ENCODE results near the gene BOC. TPM values are rescaled to one million over a fixed set of nuclear protein-coding genes. Genes with fewer than 3 reads are reported as not detected.

BOC gene
- total RNA-seq, 1 donor from 2014 or later, result 20.2 TPM

GRCh38 chr3:113269661-113270060, 58.3 kb downstream of the BOC start:
- H4K20me1 ChIP-seq (ENCODE audit: insufficient read depth, low read length), result no peaks in the 10 kb centered on the region
- peak overlapping the region; percentile 41 for H3K27ac Mint-ChIP-seq (ENCODE audit: unreplicated experiment)
- peaks cover 4% of the 10 kb centered on the region for H3K27me3 Mint-ChIP-seq (ENCODE audit: low read depth, unreplicated experiment)
- DNase-seq (ENCODE audit: low read depth) (no peak), FAIRE-seq (no peak)
- no peaks in the 10 kb centered on the region for H3K9me3 ChIP-seq (ENCODE audit: insufficient read depth, low read depth, low read length)
- no peak overlapping the region for H2AFZ ChIP-seq (ENCODE audit: low read depth, low read length)
- no peaks in the 10 kb centered on the region for H3K79me2 ChIP-seq (ENCODE audit: insufficient read depth, low read length)
- H3K4me3 ChIP-seq (ENCODE audit: insufficient read depth, low read depth, low read length), result no peak overlapping the region
- H3K27me3 ChIP-seq (ENCODE audit: insufficient read depth, low read length), result no peaks in the 10 kb centered on the region
- H3K9ac ChIP-seq (ENCODE audit: low read length), result no peak overlapping the region
- H3K27ac ChIP-seq (ENCODE audit: low read depth, low read length), result no peak overlapping the region
- H3K4me2 ChIP-seq (ENCODE audit: low read length), result no peak overlapping the region
- H3K36me3 Mint-ChIP-seq (ENCODE audit: low read depth, unreplicated experiment), result peaks cover 15% of the 10 kb centered on the region
- H3K9me3 Mint-ChIP-seq (ENCODE audit: unreplicated experiment), result no peaks in the 10 kb centered on the region
- TF ChIP-seq, protein P1, sequence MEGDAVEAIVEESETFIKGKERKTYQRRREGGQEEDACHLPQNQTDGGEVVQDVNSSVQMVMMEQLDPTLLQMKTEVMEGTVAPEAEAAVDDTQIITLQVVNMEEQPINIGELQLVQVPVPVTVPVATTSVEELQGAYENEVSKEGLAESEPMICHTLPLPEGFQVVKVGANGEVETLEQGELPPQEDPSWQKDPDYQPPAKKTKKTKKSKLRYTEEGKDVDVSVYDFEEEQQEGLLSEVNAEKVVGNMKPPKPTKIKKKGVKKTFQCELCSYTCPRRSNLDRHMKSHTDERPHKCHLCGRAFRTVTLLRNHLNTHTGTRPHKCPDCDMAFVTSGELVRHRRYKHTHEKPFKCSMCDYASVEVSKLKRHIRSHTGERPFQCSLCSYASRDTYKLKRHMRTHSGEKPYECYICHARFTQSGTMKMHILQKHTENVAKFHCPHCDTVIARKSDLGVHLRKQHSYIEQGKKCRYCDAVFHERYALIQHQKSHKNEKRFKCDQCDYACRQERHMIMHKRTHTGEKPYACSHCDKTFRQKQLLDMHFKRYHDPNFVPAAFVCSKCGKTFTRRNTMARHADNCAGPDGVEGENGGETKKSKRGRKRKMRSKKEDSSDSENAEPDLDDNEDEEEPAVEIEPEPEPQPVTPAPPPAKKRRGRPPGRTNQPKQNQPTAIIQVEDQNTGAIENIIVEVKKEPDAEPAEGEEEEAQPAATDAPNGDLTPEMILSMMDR (IDR thresholded peaks at IDR 0.05; ENCODE audit: insufficient read depth, low read depth, low read length), result no peak
- TF ChIP-seq EZH2 (IDR thresholded peaks at IDR 0.05; ENCODE audit: insufficient read depth, low read length), result no peak
- H3K4me1 Mint-ChIP-seq (ENCODE audit: low read depth, unreplicated experiment), result peaks cover 4% of the 10 kb centered on the region
- no peak overlapping the region for H3K4me3 Mint-ChIP-seq (ENCODE audit: unreplicated experiment)
- H3K36me3 ChIP-seq (ENCODE audit: insufficient read depth, low read length), result peaks cover 2% of the 10 kb centered on the region
- no peaks in the 10 kb centered on the region for H3K4me1 ChIP-seq (ENCODE audit: insufficient read depth, low read length)

- no peak for FAIRE-seq
- H3K27ac Mint-ChIP-seq (ENCODE audit: unreplicated experiment), result peak overlapping the region; percentile 41
These were observed 58.7 kb downstream of the BOC start for GRCh38 chr3:113270068-113270467.

GRCh38 chr3:113270786-113271185, 59.4 kb downstream of the BOC start:
- H3K36me3 ChIP-seq (ENCODE audit: insufficient read depth, low read length), result peaks cover 2% of the 10 kb centered on the region
- no peak overlapping the region for H3K4me3 ChIP-seq (ENCODE audit: insufficient read depth, low read depth, low read length)
- H2AFZ ChIP-seq (ENCODE audit: low read depth, low read length), result no peak overlapping the region
- H3K4me3 Mint-ChIP-seq (ENCODE audit: unreplicated experiment), result no peak overlapping the region
- FAIRE-seq (no peak), DNase-seq (ENCODE audit: low read depth) (no peak)
- peaks cover 4% of the 10 kb centered on the region for H3K4me1 ChIP-seq (ENCODE audit: insufficient read depth, low read length)
- peaks cover 15% of the 10 kb centered on the region for H3K36me3 Mint-ChIP-seq (ENCODE audit: low read depth, unreplicated experiment)
- no peaks in the 10 kb centered on the region for H3K79me2 ChIP-seq (ENCODE audit: insufficient read depth, low read length)
- H3K4me1 Mint-ChIP-seq (ENCODE audit: low read depth, unreplicated experiment), result peaks cover 5% of the 10 kb centered on the region
- H3K9me3 Mint-ChIP-seq (ENCODE audit: unreplicated experiment), result no peaks in the 10 kb centered on the region
- no peaks in the 10 kb centered on the region for H3K27me3 ChIP-seq (ENCODE audit: insufficient read depth, low read length)
- no peak overlapping the region for H3K4me2 ChIP-seq (ENCODE audit: low read length)
- no peaks in the 10 kb centered on the region for H3K9me3 ChIP-seq (ENCODE audit: insufficient read depth, low read depth, low read length)
- peaks cover 4% of the 10 kb centered on the region for H3K27me3 Mint-ChIP-seq (ENCODE audit: low read depth, unreplicated experiment)
- TF ChIP-seq, protein P1 (IDR thresholded peaks at IDR 0.05; ENCODE audit: insufficient read depth, low read depth, low read length), result no peak
- TF ChIP-seq EZH2 (IDR thresholded peaks at IDR 0.05; ENCODE audit: insufficient read depth, low read length), result no peak
- no peak overlapping the region for H3K27ac Mint-ChIP-seq (ENCODE audit: unreplicated experiment)
- no peak overlapping the region for H3K9ac ChIP-seq (ENCODE audit: low read length)
- no peaks in the 10 kb centered on the region for H4K20me1 ChIP-seq (ENCODE audit: insufficient read depth, low read length)
- H3K27ac ChIP-seq (ENCODE audit: low read depth, low read length), result no peak overlapping the region

More at GRCh38 chr3:113270068-113270467, 58.7 kb downstream of the BOC start:
- no peak overlapping the region for H3K4me2 ChIP-seq (ENCODE audit: low read length)
- Mint-ChIP-seq H3K9me3 (ENCODE audit: unreplicated experiment) (no peaks in the 10 kb centered on the region), H3K4me1 (ENCODE audit: low read depth, unreplicated experiment) (peaks cover 4% of the 10 kb centered on the region), H3K36me3 (ENCODE audit: low read depth, unreplicated experiment) (peaks cover 15% of the 10 kb centered on the region), H3K4me3 (ENCODE audit: unreplicated experiment) (no peak overlapping the region), H3K27me3 (ENCODE audit: low read depth, unreplicated experiment) (peaks cover 4% of the 10 kb centered on the region)
- no peak for TF ChIP-seq EZH2 (IDR thresholded peaks at IDR 0.05; ENCODE audit: insufficient read depth, low read length)
- TF ChIP-seq, protein P1 (IDR thresholded peaks at IDR 0.05; ENCODE audit: insufficient read depth, low read depth, low read length), result no peak
- no peaks in the 10 kb centered on the region for H3K27me3 ChIP-seq (ENCODE audit: insufficient read depth, low read length)
- H4K20me1 ChIP-seq (ENCODE audit: insufficient read depth, low read length), result no peaks in the 10 kb centered on the region
- no peak overlapping the region for H3K4me3 ChIP-seq (ENCODE audit: insufficient read depth, low read depth, low read length)
- peaks cover 2% of the 10 kb centered on the region for H3K36me3 ChIP-seq (ENCODE audit: insufficient read depth, low read length)
- H3K9me3 ChIP-seq (ENCODE audit: insufficient read depth, low read depth, low read length), result no peaks in the 10 kb centered on the region
- no peak overlapping the region for H3K27ac ChIP-seq (ENCODE audit: low read depth, low read length)
- DNase-seq (ENCODE audit: low read depth), result no peak
- no peak overlapping the region for H2AFZ ChIP-seq (ENCODE audit: low read depth, low read length)
- no peaks in the 10 kb centered on the region for H3K79me2 ChIP-seq (ENCODE audit: insufficient read depth, low read length)
- no peak overlapping the region for H3K9ac ChIP-seq (ENCODE audit: low read length)
- no peaks in the 10 kb centered on the region for H3K4me1 ChIP-seq (ENCODE audit: insufficient read depth, low read length)
